Loucy (cell line): ENCODE results near the gene WAC.

ENCODE experiments used
- CTCF ChIP-seq: fragments of 200-600 bp; sonication (generic); conservative IDR thresholded peaks from 2 replicates; pipeline ENCODE4 v1.5.1; 2014; ENCODE audit warnings: mild to moderate bottlenecking, antibody characterized with exemption, low read length
- EZH2phosphoT487 ChIP-seq: fragments of 200-600 bp; IDR thresholded peaks from 2 replicates; pipeline ENCODE4 v1.6.1; 2018; ENCODE audit warnings: antibody characterized with exemption, mild to moderate bottlenecking, moderate library complexity, borderline replicate concordance

- TF ChIP-seq CTCF (no peak), EZH2phosphoT487 (no peak)
These were observed 36.9 kb upstream of the WAC start for GRCh38 chr10:28496017-28496416.
